CD4-positive, alpha-beta memory T cell (primary cell): ENCODE data around the gene CCDC92. TPM values are rescaled to one million over a fixed set of nuclear protein-coding genes. Genes with fewer than 3 reads are reported as not detected.
A peak's percentile ranks its signal among the peaks of the same experiment; 100 is the strongest.

Experiments
- CTCF ChIA-PET: fragments of 350-600 bp; sonication (Branson Sonifier 250); formaldehyde crosslinking; loops from one replicate; lab custom pipeline; 2021; ENCODE audit warnings: inconsistent platforms; ENCODE audit not compliant: partially characterized antibody; lab: Charles Lee
- POLR2A ChIA-PET: fragments of 350-600 bp; sonication (Branson Sonifier 250); formaldehyde crosslinking; loops from one replicate; lab custom pipeline; 2021; ENCODE audit not compliant: partially characterized antibody; lab: Charles Lee
- DNase-seq, 5 donors: peaks; one replicate each; pipeline versions ENCODE4 v3.0.0 to v3.0.0-alpha.2; 2020 to 2022; ENCODE audit warnings: mixed read lengths in 1 of 5
- H3K27ac ChIP-seq: one replicate; pipeline ENCODE4 v1.7.0; 2013; ENCODE audit warnings: low read depth, low read length
- H3K27me3 ChIP-seq: 2 replicates; pipeline ENCODE4 v1.7.0; 2013; ENCODE audit warnings: mild to moderate bottlenecking, low read length, moderate library complexity; ENCODE audit not compliant: insufficient read depth
- H3K36me3 ChIP-seq: 2 replicates; pipeline ENCODE4 v1.7.0; 2013; ENCODE audit warnings: mild to moderate bottlenecking, low read length, moderate library complexity; ENCODE audit not compliant: insufficient read depth
- H3K4me1 ChIP-seq: 2 replicates; pipeline ENCODE4 v1.7.0; 2013; ENCODE audit warnings: mild to moderate bottlenecking, low read length, moderate library complexity; ENCODE audit not compliant: insufficient read depth
- H3K4me3 ChIP-seq, 2 donors: one replicate each; pipeline ENCODE4 v1.7.0; 2013; ENCODE audit warnings: low read length in 2 of 2, mild to moderate bottlenecking in 1 of 2
- H3K9me3 ChIP-seq, 2 donors: one replicate each; pipeline ENCODE4 v1.7.0; 2013; ENCODE audit warnings: low read length in 2 of 2, control low read depth in 1 of 2; ENCODE audit not compliant: control insufficient read depth in 1 of 2
- H3K27ac Mint-ChIP-seq, 7 donors: one replicate each; pipeline ENCODE4 v1.8.0; 2020 to 2021; ENCODE audit warnings: mixed read lengths in 7 of 7, mild to moderate bottlenecking in 6 of 7, inconsistent platforms in 3 of 7, moderate library complexity in 3 of 7
- H3K27me3 Mint-ChIP-seq, 2 donors: one replicate each; pipeline ENCODE4 v1.8.0; 2020 to 2021; ENCODE audit warnings: mixed read lengths in 2 of 2
- H3K36me3 Mint-ChIP-seq, 2 donors: one replicate each; pipeline ENCODE4 v1.8.0; 2020 to 2021; ENCODE audit warnings: mixed read lengths in 2 of 2, inconsistent platforms in 1 of 2, mild to moderate bottlenecking in 1 of 2
- H3K4me1 Mint-ChIP-seq, 4 donors: one replicate each; pipeline ENCODE4 v1.8.0; 2020 to 2021; ENCODE audit warnings: mixed read lengths in 4 of 4, mild to moderate bottlenecking in 1 of 4
- H3K4me3 Mint-ChIP-seq, 8 donors: one replicate each; pipeline ENCODE4 v1.8.0; 2020 to 2021; ENCODE audit warnings: mixed read lengths in 8 of 8, mild to moderate bottlenecking in 7 of 8, moderate library complexity in 6 of 8, inconsistent platforms in 3 of 8
- H3K9me3 Mint-ChIP-seq, 8 donors: one replicate each; pipeline ENCODE4 v1.8.0; 2020 to 2021; ENCODE audit warnings: mixed read lengths in 8 of 8, mild to moderate bottlenecking in 5 of 8, inconsistent platforms in 3 of 8, moderate library complexity in 1 of 8
- intact Hi-C: fragments of 100-400 bp; cut with micrococcal nuclease; formaldehyde crosslinking; loops from one replicate; pipeline ENCODE4 v1.15.1; 2023
- polyA plus RNA-seq, 2 donors: library from polyadenylated mRNA; unstranded; fragments of 300-500 nt; fragmentation: Illumina TruSeq; gene quantifications; one replicate each; pipeline ENCODE4 v1.2.3, GENCODE V29; 2021
- total RNA-seq, 2 experiments: library from RNA; stranded (reverse); gene quantifications; one replicate each; pipeline ENCODE4 v1.2.3, GENCODE V29; 2021

Gene CCDC92
- total and polyA plus RNA-seq, 4 experiments from 2014 or later = 15.6 to 52.9 (median 33.9) TPM

GRCh38 chr12:123957196-123957595 is 15.4 kb downstream of the CCDC92 start:
- Histone ChIP-seq H3K36me3 (no peaks in the 10 kb centered on the region), H3K4me1 (no peaks in the 10 kb centered on the region), H3K27me3 (no peaks in the 10 kb centered on the region), H3K4me3 (no peak overlapping the region), H3K27ac (no peak overlapping the region), H3K9me3 (no peaks in the 10 kb centered on the region)
- ChIA-PET CTCF (interaction anchor here (0.9 to 1.4 kb wide), 2 partner anchors 16 to 53 kb away, joined by 3 read pairs; no protein-coding TSS in a partner anchor), POLR2A (no interaction called here)
- Mint-ChIP-seq H3K36me3 (peaks cover 0 to 8% of the 10 kb centered on the region in 2 donors), H3K27ac (no peak overlapping the region), H3K4me3 (no peak overlapping the region), H3K27me3 (no peaks in the 10 kb centered on the region), H3K4me1 (peaks cover 0 to 10% (median 4%) of the 10 kb centered on the region in 4 donors), H3K9me3 (no peaks in the 10 kb centered on the region)
- no peak for DNase-seq
- intact Hi-C loops = no loop called here

GRCh38 chr12:123956249-123956648 is 16.4 kb downstream of the CCDC92 start:
- ChIA-PET POLR2A (interaction anchor here (0.8 kb wide), 1 partner anchor 23 kb away, joined by 3 read pairs; no protein-coding TSS in a partner anchor), CTCF (no interaction called here)
- no peaks in the 10 kb centered on the region for H3K9me3 Mint-ChIP-seq

GRCh38 chr12:123954647-123955350 is 17.8 kb downstream of the CCDC92 start:
- POLR2A ChIA-PET = no interaction called here
- DNase-seq = no peak
- CTCF ChIA-PET = no interaction called here
- no peaks in the 10 kb centered on the region for H3K9me3 Mint-ChIP-seq
- no peaks in the 10 kb centered on the region for H3K27me3 Mint-ChIP-seq
- H3K4me3 Mint-ChIP-seq = no peak overlapping the region
- no peak overlapping the region for H3K27ac Mint-ChIP-seq
- no peaks in the 10 kb centered on the region for H3K36me3 ChIP-seq
- H3K36me3 Mint-ChIP-seq = peaks cover 0 to 11% of the 10 kb centered on the region in 2 donors
- no peaks in the 10 kb centered on the region for H3K9me3 ChIP-seq
- no peak overlapping the region for H3K4me3 ChIP-seq
- H3K27me3 ChIP-seq = no peaks in the 10 kb centered on the region
- no peak overlapping the region for H3K27ac ChIP-seq
- peaks cover 2 to 12% (median 6%) of the 10 kb centered on the region in 4 donors for H3K4me1 Mint-ChIP-seq
- intact Hi-C loops = no loop called here
- H3K4me1 ChIP-seq = no peaks in the 10 kb centered on the region

More at GRCh38 chr12:123956249-123956648, 16.4 kb downstream of the CCDC92 start:
- DNase-seq = no peak
- peak overlapping the region in 1 of 7 donors; percentile 27 for H3K27ac Mint-ChIP-seq
- H3K27ac ChIP-seq = no peak overlapping the region
- H3K27me3 Mint-ChIP-seq = no peaks in the 10 kb centered on the region
- H3K4me3 ChIP-seq = no peak overlapping the region
- intact Hi-C loops = no loop called here
- no peaks in the 10 kb centered on the region for H3K4me1 ChIP-seq
- H3K27me3 ChIP-seq = no peaks in the 10 kb centered on the region
- no peaks in the 10 kb centered on the region for H3K9me3 ChIP-seq
- H3K36me3 ChIP-seq = no peaks in the 10 kb centered on the region
- H3K36me3 Mint-ChIP-seq = peaks cover 0 to 8% of the 10 kb centered on the region in 2 donors
- H3K4me1 Mint-ChIP-seq = peaks cover 0 to 10% (median 3%) of the 10 kb centered on the region in 4 donors
- no peak overlapping the region for H3K4me3 Mint-ChIP-seq

- ChIA-PET CTCF (no interaction called here), POLR2A (interaction anchor here (0.6 kb wide), 1 partner anchor 21 kb away, joined by 3 read pairs; the partner anchor contains the start of gene CCDC92)
- Histone ChIP-seq H3K36me3 (no peaks in the 10 kb centered on the region), H3K4me1 (no peaks in the 10 kb centered on the region), H3K9me3 (no peaks in the 10 kb centered on the region), H3K27ac (no peak overlapping the region), H3K27me3 (no peaks in the 10 kb centered on the region), H3K4me3 (no peak overlapping the region)
- Mint-ChIP-seq H3K4me1 (peaks cover 6 to 16% (median 10%) of the 10 kb centered on the region in 4 donors), H3K9me3 (no peaks in the 10 kb centered on the region), H3K4me3 (no peak overlapping the region), H3K27ac (no peak overlapping the region), H3K36me3 (peaks cover 5 to 8% of the 10 kb centered on the region in 2 donors), H3K27me3 (no peaks in the 10 kb centered on the region)
- intact Hi-C loops = no loop called here
- DNase-seq = no peak
Measured at GRCh38 chr12:123952037-123952436, 20.6 kb downstream of the CCDC92 start.

GRCh38 chr12:123951467-123951866 is 21.2 kb downstream of the CCDC92 start:
- no peaks in the 10 kb centered on the region for H3K27me3 ChIP-seq
- no peaks in the 10 kb centered on the region for H3K36me3 ChIP-seq
- no peaks in the 10 kb centered on the region for H3K4me1 ChIP-seq
- Mint-ChIP-seq H3K4me1 (peaks cover 6 to 14% (median 10%) of the 10 kb centered on the region in 4 donors), H3K9me3 (no peaks in the 10 kb centered on the region), H3K27ac (no peak overlapping the region), H3K4me3 (no peak overlapping the region), H3K36me3 (peaks cover 5 to 6% of the 10 kb centered on the region in 2 donors), H3K27me3 (no peaks in the 10 kb centered on the region)
- no peak for DNase-seq
- no peaks in the 10 kb centered on the region for H3K9me3 ChIP-seq
- intact Hi-C loops = no loop called here
- no peak overlapping the region for H3K27ac ChIP-seq
- no peak overlapping the region for H3K4me3 ChIP-seq
- POLR2A ChIA-PET = no interaction called here
- CTCF ChIA-PET = interaction anchor here (0.6 kb wide), 1 partner anchor 18 kb away, joined by 4 read pairs; no protein-coding TSS in a partner anchor

GRCh38 chr12:123950476-123951349 is 21.9 kb downstream of the CCDC92 start:
- Mint-ChIP-seq H3K4me3 (no peak overlapping the region), H3K36me3 (peaks cover 12% of the 10 kb centered on the region in 2 donors), H3K27ac (no peak overlapping the region), H3K9me3 (no peaks in the 10 kb centered on the region), H3K27me3 (no peaks in the 10 kb centered on the region), H3K4me1 (peaks cover 6 to 14% (median 9%) of the 10 kb centered on the region in 4 donors)
- Histone ChIP-seq H3K9me3 (no peaks in the 10 kb centered on the region), H3K4me3 (no peak overlapping the region), H3K27ac (no peak overlapping the region), H3K36me3 (no peaks in the 10 kb centered on the region), H3K27me3 (no peaks in the 10 kb centered on the region), H3K4me1 (no peaks in the 10 kb centered on the region)
- POLR2A ChIA-PET = interaction anchor here (0.6 kb wide), 1 partner anchor 21 kb away, joined by 3 read pairs; no protein-coding TSS in a partner anchor
- intact Hi-C loops = no loop called here
- DNase-seq = no peak
- CTCF ChIA-PET = interaction anchor here (0.6 kb wide), 1 partner anchor 18 kb away, joined by 4 read pairs; no protein-coding TSS in a partner anchor

- Mint-ChIP-seq H3K36me3 (peaks cover 13 to 16% of the 10 kb centered on the region in 2 donors), H3K27ac (no peak overlapping the region), H3K4me3 (no peak overlapping the region), H3K4me1 (peaks cover 6 to 14% (median 9%) of the 10 kb centered on the region in 4 donors), H3K27me3 (no peaks in the 10 kb centered on the region), H3K9me3 (no peaks in the 10 kb centered on the region)
- Histone ChIP-seq H3K27ac (no peak overlapping the region), H3K4me1 (no peaks in the 10 kb centered on the region), H3K4me3 (no peak overlapping the region), H3K9me3 (no peaks in the 10 kb centered on the region), H3K27me3 (no peaks in the 10 kb centered on the region), H3K36me3 (no peaks in the 10 kb centered on the region)
- DNase-seq = no peak
- ChIA-PET POLR2A (interaction anchor here (0.6 kb wide), 1 partner anchor 22 kb away, joined by 3 read pairs; no protein-coding TSS in a partner anchor), CTCF (no interaction called here)
- intact Hi-C loops = no loop called here
Measured at GRCh38 chr12:123949770-123950165, 22.9 kb downstream of the CCDC92 start.
